ENCODE data around the gene RPL26.

The RPL26 gene

DNA sequence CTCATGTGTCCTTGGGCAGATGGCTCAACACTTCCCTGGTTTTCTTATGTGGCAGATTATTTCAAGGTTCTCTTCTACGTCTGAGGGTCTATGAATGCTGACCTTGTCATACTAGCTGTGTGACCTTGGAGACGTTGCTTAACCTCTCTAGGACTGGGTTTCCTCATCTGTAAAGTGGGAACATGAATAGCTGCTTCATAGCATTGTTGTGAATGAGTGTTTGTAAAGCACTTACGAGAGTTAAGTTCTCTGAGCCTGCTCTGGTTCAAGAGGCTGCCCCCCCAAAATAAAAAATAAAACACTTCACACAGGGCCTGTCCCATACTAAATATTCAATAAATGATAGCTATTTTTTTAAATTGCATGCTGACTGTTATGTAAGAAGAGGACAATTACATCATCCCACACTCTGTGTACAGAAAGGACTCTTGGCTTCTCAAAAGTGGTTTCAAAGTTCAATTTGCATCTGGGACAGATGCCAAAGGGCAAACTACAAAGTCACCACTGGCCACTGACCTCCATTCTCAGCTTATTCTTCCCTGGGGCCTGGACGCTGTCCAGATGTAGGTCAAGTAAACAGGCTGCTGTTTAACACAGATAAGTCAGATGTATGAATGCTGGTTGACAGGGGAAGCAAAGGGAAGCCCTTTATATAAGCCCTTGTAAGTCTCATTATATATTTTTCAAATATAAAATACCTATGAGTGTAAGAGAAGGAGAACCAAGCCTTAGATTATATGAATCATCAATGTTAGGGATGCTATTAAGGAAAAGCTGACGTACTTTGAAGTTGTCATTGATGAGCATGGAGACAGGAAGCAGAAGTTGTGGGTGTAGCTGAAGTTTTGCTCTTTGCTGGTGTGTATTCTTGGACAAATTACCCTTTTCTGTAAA, 37.3 kb upstream of the RPL26 start:
- Histone ChIP-seq H3K9me3 (ENCODE audit: severe bottlenecking) (no peaks in the 10 kb centered on the region), H3K36me3 (no peaks in the 10 kb centered on the region), H3K27ac (no peak overlapping the region), H3K4me3 (ENCODE audit: low read depth, low read length) (no peak overlapping the region), H3K27me3 (ENCODE audit: insufficient read depth, low read depth, severe bottlenecking) (no peaks in the 10 kb centered on the region)
- TF ChIP-seq, protein P1, sequence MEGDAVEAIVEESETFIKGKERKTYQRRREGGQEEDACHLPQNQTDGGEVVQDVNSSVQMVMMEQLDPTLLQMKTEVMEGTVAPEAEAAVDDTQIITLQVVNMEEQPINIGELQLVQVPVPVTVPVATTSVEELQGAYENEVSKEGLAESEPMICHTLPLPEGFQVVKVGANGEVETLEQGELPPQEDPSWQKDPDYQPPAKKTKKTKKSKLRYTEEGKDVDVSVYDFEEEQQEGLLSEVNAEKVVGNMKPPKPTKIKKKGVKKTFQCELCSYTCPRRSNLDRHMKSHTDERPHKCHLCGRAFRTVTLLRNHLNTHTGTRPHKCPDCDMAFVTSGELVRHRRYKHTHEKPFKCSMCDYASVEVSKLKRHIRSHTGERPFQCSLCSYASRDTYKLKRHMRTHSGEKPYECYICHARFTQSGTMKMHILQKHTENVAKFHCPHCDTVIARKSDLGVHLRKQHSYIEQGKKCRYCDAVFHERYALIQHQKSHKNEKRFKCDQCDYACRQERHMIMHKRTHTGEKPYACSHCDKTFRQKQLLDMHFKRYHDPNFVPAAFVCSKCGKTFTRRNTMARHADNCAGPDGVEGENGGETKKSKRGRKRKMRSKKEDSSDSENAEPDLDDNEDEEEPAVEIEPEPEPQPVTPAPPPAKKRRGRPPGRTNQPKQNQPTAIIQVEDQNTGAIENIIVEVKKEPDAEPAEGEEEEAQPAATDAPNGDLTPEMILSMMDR (IDR thresholded peaks at IDR 0.05; ENCODE audit: low read depth, low read length): no peak
- no peak for DNase-seq

DNA sequence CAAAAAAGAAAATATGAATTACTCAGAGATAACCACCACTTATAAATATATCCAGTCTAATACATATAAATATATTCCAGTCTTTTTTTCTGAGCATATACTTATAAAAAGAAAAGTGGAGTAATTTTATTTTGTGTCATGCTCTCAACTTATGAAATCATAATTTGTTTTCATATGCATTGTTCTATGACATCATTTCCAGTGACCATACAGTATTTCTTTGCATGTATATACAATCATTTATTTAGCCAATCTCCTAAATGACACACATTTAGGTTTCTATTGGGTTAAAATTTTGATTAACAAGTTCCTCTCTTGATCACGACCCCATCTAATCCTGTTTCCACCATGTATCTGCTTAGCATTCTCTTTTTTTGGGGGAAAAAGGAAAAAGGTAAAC, 36.3 kb upstream of the RPL26 start:
- H3K27ac ChIP-seq: no peak overlapping the region
- TF ChIP-seq, protein P1 (IDR thresholded peaks at IDR 0.05; ENCODE audit: low read depth, low read length): no peak
- H3K9me3 ChIP-seq (ENCODE audit: severe bottlenecking): no peaks in the 10 kb centered on the region
- no peak for DNase-seq
- H3K36me3 ChIP-seq: no peaks in the 10 kb centered on the region
- no peaks in the 10 kb centered on the region for H3K27me3 ChIP-seq (ENCODE audit: insufficient read depth, low read depth, severe bottlenecking)
- H3K4me3 ChIP-seq (ENCODE audit: low read depth, low read length): no peak overlapping the region

DNA sequence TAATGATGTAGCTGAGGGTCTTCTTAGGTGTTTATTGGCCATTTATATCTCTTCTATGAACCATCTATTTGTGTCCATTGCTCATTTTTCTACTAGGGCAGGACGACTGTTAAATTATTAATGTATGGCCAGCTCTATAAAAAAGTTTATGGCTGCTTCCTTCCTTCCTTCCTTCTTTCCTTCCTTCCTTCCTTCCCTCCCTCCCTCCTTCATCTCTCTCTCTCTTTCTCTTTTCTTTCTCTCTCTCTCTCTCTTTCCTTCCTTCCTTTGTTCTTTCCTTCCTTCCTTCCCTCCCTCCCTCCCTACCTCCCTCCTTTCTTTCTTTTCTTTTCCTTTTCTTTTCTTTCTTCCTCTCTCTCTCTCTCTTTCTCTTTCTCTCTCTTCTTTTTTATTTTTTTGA, 35.5 kb upstream of the RPL26 start:
- H3K27me3 ChIP-seq (ENCODE audit: insufficient read depth, low read depth, severe bottlenecking): no peaks in the 10 kb centered on the region
- H3K36me3 ChIP-seq: no peaks in the 10 kb centered on the region
- no peaks in the 10 kb centered on the region for H3K9me3 ChIP-seq (ENCODE audit: severe bottlenecking)
- no peak overlapping the region for H3K27ac ChIP-seq
- TF ChIP-seq, protein P1 (IDR thresholded peaks at IDR 0.05; ENCODE audit: low read depth, low read length): no peak
- no peak for DNase-seq
- H3K4me3 ChIP-seq (ENCODE audit: low read depth, low read length): no peak overlapping the region

DNA sequence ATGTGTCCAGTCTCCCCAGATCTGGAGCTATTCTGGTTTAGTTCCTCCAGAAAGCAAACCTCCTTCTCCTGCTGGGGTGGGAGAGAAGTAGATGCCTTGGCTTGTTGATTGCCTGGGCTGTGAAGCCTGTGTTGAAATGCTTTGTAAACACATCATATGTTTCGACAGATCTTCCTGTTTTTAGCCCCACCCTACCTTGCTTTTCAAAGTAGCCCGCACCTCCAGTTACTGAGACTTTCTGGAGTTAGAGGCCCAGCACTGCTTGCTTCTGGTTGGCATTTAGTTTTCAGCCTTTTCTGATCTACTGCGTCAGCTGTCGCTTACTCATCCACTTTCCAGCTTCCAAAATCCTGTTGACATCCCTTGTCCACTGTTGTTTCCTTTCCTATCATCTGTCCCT, 34.8 kb upstream of the RPL26 start:
- H3K27ac ChIP-seq: no peak overlapping the region
- no peak overlapping the region for H3K4me3 ChIP-seq (ENCODE audit: low read depth, low read length)
- no peaks in the 10 kb centered on the region for H3K27me3 ChIP-seq (ENCODE audit: insufficient read depth, low read depth, severe bottlenecking)
- H3K36me3 ChIP-seq: no peaks in the 10 kb centered on the region
- TF ChIP-seq, protein P1 (IDR thresholded peaks at IDR 0.05; ENCODE audit: low read depth, low read length): no peak
- no peaks in the 10 kb centered on the region for H3K9me3 ChIP-seq (ENCODE audit: severe bottlenecking)
- no peak for DNase-seq

DNA sequence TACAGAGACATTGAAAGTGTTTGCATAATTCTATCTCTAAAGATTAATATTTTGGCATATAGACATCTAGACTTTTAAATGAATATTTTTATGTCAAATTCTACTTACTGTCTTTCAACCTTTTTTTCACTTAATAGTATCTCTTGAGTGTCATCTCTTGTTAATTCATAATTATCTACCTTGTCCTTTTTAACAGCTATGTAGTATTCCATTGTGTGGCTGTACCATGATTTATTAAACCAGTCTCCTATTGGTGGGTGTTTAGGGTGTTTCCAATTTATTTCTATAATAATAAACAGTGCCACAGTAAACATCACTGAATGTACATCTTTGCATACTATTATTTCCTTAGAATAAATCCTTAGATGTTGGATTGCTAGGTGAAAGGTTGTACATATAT, 30.9 kb upstream of the RPL26 start:
- no peak overlapping the region for H3K27ac ChIP-seq
- H3K9me3 ChIP-seq (ENCODE audit: severe bottlenecking): no peaks in the 10 kb centered on the region
- no peaks in the 10 kb centered on the region for H3K27me3 ChIP-seq (ENCODE audit: insufficient read depth, low read depth, severe bottlenecking)
- no peaks in the 10 kb centered on the region for H3K36me3 ChIP-seq
- DNase-seq: no peak
- TF ChIP-seq, protein P1 (IDR thresholded peaks at IDR 0.05; ENCODE audit: low read depth, low read length): no peak
- H3K4me3 ChIP-seq (ENCODE audit: low read depth, low read length): no peak overlapping the region

DNA sequence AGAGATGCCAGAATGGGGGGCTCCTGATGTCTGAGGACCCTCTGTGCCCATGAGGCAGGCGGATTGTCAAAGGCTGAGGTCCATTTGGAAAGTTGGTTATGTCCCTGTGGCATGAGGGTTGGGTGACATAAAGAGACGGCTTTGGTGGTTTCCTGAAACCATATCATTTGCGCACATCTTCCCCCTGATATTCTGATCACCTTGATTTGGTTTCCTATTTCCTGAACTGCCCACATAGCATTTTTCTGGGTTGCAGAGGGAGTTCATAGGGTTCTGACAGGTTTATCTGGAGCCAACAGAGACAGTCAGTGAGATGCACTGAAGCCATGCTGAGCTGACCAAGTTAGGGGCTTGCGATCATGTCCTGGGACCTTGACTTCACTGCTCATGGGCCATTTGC, 30.3 kb upstream of the RPL26 start:
- no peak for DNase-seq
- TF ChIP-seq, protein P1 (IDR thresholded peaks at IDR 0.05; ENCODE audit: low read depth, low read length): no peak
- Histone ChIP-seq H3K27ac (no peak overlapping the region), H3K36me3 (no peaks in the 10 kb centered on the region), H3K4me3 (ENCODE audit: low read depth, low read length) (no peak overlapping the region), H3K27me3 (ENCODE audit: insufficient read depth, low read depth, severe bottlenecking) (no peaks in the 10 kb centered on the region), H3K9me3 (ENCODE audit: severe bottlenecking) (no peaks in the 10 kb centered on the region)
